GM12801 (cell line): Measurements from ENCODE around the gene ALKBH1.

Experiments
- TF ChIP-seq, protein P1 (sequence below): IDR thresholded peaks from one replicate; pipeline ENCODE4 v1.5.1; 2011; ENCODE audit warnings: control low read depth; ENCODE audit not compliant: insufficient read length; ENCODE audit errors: extremely low read depth

ALKBH1 gene

DNA sequence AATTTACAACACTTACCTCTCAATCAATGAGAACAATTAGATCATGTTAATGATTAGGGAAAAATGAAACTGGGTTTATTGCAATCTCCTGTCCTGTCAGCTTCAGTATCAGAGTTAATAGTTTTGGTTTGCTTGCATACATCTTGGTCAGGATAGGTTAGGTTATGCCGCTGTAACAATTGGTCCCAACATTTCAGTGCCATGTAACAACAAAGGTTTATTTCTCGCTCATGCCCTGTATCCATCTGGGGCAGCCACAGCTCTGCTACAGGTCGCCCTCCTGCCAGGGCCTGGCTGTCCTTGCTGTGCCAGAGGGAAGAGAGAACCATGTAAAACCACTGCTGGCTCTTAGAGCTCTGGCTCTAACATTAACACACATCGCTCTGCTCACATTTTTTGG, 60.9 kb downstream of the ALKBH1 start:
- TF ChIP-seq, protein P1, sequence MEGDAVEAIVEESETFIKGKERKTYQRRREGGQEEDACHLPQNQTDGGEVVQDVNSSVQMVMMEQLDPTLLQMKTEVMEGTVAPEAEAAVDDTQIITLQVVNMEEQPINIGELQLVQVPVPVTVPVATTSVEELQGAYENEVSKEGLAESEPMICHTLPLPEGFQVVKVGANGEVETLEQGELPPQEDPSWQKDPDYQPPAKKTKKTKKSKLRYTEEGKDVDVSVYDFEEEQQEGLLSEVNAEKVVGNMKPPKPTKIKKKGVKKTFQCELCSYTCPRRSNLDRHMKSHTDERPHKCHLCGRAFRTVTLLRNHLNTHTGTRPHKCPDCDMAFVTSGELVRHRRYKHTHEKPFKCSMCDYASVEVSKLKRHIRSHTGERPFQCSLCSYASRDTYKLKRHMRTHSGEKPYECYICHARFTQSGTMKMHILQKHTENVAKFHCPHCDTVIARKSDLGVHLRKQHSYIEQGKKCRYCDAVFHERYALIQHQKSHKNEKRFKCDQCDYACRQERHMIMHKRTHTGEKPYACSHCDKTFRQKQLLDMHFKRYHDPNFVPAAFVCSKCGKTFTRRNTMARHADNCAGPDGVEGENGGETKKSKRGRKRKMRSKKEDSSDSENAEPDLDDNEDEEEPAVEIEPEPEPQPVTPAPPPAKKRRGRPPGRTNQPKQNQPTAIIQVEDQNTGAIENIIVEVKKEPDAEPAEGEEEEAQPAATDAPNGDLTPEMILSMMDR = no peak

GRCh38 chr14:77645520-77646230, 62.1 kb downstream of the ALKBH1 start:
- TF ChIP-seq, protein P1 = no peak

- TF ChIP-seq, protein P1 = no peak
These were observed 65.4 kb downstream of the ALKBH1 start for GRCh38 chr14:77642407-77642806.

DNA sequence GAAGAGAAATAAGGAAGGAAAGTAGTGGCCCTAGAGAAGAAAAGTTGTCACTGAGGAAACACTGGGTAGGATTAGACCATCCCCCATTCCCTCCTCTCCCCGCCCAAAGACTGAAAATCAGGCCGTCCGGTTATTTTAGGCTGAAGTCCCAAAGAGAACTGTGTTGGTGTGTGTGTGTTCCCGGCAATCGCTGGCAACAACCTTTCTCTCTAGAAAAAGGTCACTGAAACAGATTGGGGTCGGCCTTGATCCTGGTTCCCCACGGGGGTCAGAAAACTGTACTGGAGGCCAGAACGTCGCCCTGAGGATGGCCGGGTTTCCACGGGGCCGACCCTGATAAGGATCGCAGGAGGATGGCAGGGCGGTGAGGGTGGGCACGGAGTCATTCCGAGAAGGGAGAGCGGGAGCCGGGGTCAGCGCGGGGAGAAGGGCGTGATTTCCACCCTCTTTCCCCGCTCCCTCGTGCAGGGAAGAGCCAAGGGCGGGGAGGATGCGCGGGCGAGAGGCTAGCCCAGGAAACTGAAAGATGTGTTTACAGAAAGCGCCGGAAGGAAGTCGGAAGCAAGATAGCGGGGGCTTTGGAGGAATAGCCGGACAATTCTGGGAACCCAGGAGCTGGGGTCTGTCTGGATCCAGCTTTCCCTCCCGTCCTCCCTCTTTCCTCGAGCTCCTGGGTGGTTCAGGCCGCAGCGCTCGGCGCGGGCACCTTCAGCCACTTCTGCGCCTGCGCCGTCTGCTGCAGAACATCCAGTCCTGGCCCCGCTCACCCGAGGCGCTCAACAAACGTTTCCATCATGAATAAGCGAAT, 66.1 kb downstream of the ALKBH1 start:
- TF ChIP-seq, protein P1 = no peak

DNA sequence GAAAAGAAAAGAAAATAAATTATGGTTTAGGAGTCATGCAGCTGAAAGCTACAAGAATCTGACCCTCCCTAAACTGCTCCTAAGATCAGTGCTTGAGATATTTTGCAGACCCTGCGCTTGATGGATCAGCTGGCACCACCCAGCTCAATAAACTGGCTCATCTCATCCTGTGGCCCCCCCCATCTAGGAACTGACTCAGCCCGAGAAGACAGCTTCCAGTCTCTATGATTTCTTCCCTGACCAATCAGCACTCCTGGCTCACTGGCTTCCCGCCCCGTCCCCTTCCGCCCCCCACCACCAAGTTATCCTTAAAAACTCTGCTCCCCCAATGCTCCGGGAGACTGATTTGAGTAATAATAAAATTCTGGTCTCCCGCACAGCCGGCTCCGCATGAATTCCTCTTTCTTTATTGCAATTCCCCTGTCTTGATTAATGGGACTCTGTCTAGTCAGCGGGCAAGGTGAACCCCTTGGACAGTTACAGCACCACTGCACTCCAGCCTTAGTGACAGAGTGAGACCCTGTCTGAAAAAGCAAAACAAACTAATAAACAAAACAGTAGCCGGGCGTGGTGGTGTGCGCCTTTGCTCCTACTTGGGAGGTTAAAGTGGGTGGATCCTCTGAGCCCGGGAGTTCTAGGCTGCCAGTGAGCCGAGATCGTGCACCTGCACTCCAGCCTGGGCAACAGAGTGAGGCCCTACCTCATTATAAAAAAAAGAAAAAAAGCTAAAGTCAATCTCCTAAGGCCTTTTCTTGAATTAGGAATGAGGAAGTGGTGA, 66.9 kb downstream of the ALKBH1 start:
- TF ChIP-seq, protein P1 = no peak

DNA sequence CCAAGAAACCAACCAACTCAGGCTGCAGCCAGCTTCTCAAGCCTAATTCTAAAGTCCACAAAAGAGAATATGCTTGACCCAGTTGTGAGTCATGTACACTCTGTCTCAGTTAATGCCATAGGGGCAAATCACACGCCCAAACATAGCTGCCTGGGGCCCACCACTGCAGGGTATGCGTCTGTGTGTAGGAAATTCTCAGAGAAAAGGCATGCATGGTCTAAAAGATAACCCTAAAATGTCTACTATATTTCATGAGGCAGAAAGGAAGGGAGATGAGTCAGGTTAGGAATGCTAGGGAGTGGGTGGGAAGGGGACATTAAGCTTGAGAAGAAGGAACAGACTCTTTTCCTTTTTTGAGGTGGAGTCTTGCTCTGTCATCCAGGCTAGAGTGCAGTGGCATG, 69.1 kb downstream of the ALKBH1 start:
- TF ChIP-seq, protein P1 = no peak

DNA sequence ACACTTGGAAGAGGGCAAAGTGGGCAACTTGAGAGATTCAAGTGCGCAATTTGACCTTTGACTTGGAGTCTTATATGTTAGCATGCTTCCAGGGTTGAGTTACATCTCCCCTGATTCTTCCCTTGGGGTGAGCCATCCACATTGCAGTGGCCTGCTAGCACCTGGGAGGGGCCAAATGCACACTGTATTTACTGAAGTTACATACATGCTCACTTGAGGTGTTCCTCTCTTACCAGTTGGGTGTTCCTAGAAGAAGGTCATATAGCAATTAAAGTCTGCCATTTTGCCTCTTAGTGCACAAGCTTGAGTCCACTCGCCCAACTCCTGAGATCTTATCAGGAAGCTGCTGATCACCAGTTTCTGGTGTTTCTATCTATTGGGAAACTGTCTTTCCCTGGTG, 77.7 kb downstream of the ALKBH1 start:
- TF ChIP-seq, protein P1 = no peak
